ENCODE measurements around the gene CST3.
"Not testable (repeated sequence)": the region's sequence is repeated elsewhere in the genome, so short reads cannot be mapped to it uniquely, and the experiment has no call there.

The CST3 gene

GRCh38 chr20:23636908-23637281 is 860 bp downstream of the CST3 start:
- no peaks in the 10 kb centered on the region for H3K4me1 ChIP-seq
- H3K36me3 ChIP-seq, result no peaks in the 10 kb centered on the region
- DNase-seq, result no peak
- no peaks in the 10 kb centered on the region for H3K27me3 ChIP-seq
- H3K4me3 ChIP-seq (ENCODE audit: low read depth, low read length), result peak overlapping the region; percentile 74
- TF ChIP-seq CTCF (IDR thresholded peaks at IDR 0.05; ENCODE audit: low read depth, low read length), result no peak
- no peaks in the 10 kb centered on the region for H3K9me3 ChIP-seq

- peak overlapping the region; percentile 74; the same call in 1 of the 2 replicates for H3K4me3 ChIP-seq (ENCODE audit: low read depth, low read length)
- no peaks in the 10 kb centered on the region for H3K9me3 ChIP-seq
- no peaks in the 10 kb centered on the region for H3K27me3 ChIP-seq
- no peak for DNase-seq
- H3K36me3 ChIP-seq, result no peaks in the 10 kb centered on the region
- H3K4me1 ChIP-seq, result no peaks in the 10 kb centered on the region
- TF ChIP-seq CTCF (IDR thresholded peaks at IDR 0.05; ENCODE audit: low read depth, low read length), result no peak
Measured at GRCh38 chr20:23636182-23636907, 1.4 kb downstream of the CST3 start.

- H3K36me3 ChIP-seq, DNase-seq: not testable (repeated sequence)
Measured at GRCh38 chr20:23635768-23636090, 2.0 kb downstream of the CST3 start.

GRCh38 chr20:23634985-23635767 is 2.6 kb downstream of the CST3 start:
- no peak overlapping the region for H3K4me3 ChIP-seq (ENCODE audit: low read depth, low read length)

More at GRCh38 chr20:23635768-23636090, 2.0 kb downstream of the CST3 start:
- not testable (repeated sequence) for H3K27me3 ChIP-seq; H3K9me3 ChIP-seq; H3K4me3 ChIP-seq (ENCODE audit: low read depth, low read length); H3K4me1 ChIP-seq

GRCh38 chr20:23634044-23634801 is 3.5 kb downstream of the CST3 start:
- Histone ChIP-seq H3K4me3 (ENCODE audit: low read depth, low read length) (no peak overlapping the region), H3K36me3 (no peaks in the 10 kb centered on the region), H3K4me1 (no peaks in the 10 kb centered on the region), H3K27me3 (no peaks in the 10 kb centered on the region), H3K9me3 (no peaks in the 10 kb centered on the region)
- no peak for DNase-seq
- TF ChIP-seq CTCF (IDR thresholded peaks at IDR 0.05; ENCODE audit: low read depth, low read length), result no peak

More at GRCh38 chr20:23634985-23635767, 2.6 kb downstream of the CST3 start:
- H3K4me1 ChIP-seq, result no peaks in the 10 kb centered on the region
- H3K27me3 ChIP-seq, result no peaks in the 10 kb centered on the region
- no peak for TF ChIP-seq CTCF (IDR thresholded peaks at IDR 0.05; ENCODE audit: low read depth, low read length)
- no peaks in the 10 kb centered on the region for H3K36me3 ChIP-seq
- no peaks in the 10 kb centered on the region for H3K9me3 ChIP-seq
- DNase-seq, result no peak

- no peak for TF ChIP-seq CTCF (IDR thresholded peaks at IDR 0.05; ENCODE audit: low read depth, low read length)
- H3K4me1 ChIP-seq, result no peaks in the 10 kb centered on the region
- DNase-seq, result no peak
Measured at GRCh38 chr20:23632711-23633573, 4.8 kb downstream of the CST3 start.

More at GRCh38 chr20:23632711-23633573, 4.8 kb downstream of the CST3 start:
- no peaks in the 10 kb centered on the region for H3K36me3 ChIP-seq
- H3K4me3 ChIP-seq (ENCODE audit: low read depth, low read length), result no peak overlapping the region
- H3K9me3 ChIP-seq, result no peaks in the 10 kb centered on the region
- no peaks in the 10 kb centered on the region for H3K27me3 ChIP-seq
